GM20000 (cell line): ENCODE measurements around the gene ICE1.
"Not testable (repeated sequence)": the region's sequence is repeated elsewhere in the genome, so short reads cannot be mapped to it uniquely, and the experiment has no call there.

ENCODE experiments used
- DNase-seq: peaks from one replicate; pipeline ENCODE4 v3.0.0; 2012; ENCODE audit warnings: low spot score
- CTCF ChIP-seq: IDR thresholded peaks from 2 replicates; pipeline ENCODE4 v1.5.1; 2012; ENCODE audit warnings: mild to moderate bottlenecking, control low read depth; ENCODE audit errors: extremely low read depth, missing control alignments

Gene ICE1

GRCh38 chr5:5473226-5473625 is 50.7 kb downstream of the ICE1 start:
- DNase-seq = no peak
- no peak for TF ChIP-seq CTCF

- DNase-seq = no peak
- no peak for TF ChIP-seq CTCF
These were observed 52.5 kb downstream of the ICE1 start for GRCh38 chr5:5474961-5475360.

GRCh38 chr5:5475975-5476374 is 53.5 kb downstream of the ICE1 start:
- no peak for TF ChIP-seq CTCF
- no peak for DNase-seq

GRCh38 chr5:5479578-5479977 is 57.1 kb downstream of the ICE1 start:
- DNase-seq = not testable (repeated sequence)

- TF ChIP-seq CTCF = no peak
- DNase-seq = no peak
These were observed 58.1 kb downstream of the ICE1 start for GRCh38 chr5:5480481-5481111.

- TF ChIP-seq CTCF = no peak
- no peak for DNase-seq
These were observed 58.7 kb downstream of the ICE1 start for GRCh38 chr5:5481206-5481605.

- no peak for TF ChIP-seq CTCF
- DNase-seq = no peak
These were observed 59.2 kb downstream of the ICE1 start for GRCh38 chr5:5481633-5482032.

- no peak for DNase-seq
- TF ChIP-seq CTCF = no peak
These were observed 60.9 kb downstream of the ICE1 start for GRCh38 chr5:5483350-5483749.
